Fibroblast of lung (primary cell): Measurements from ENCODE around the gene GNG5. TPM values are rescaled to one million over a fixed set of nuclear protein-coding genes. Genes with fewer than 3 reads are reported as not detected.

Experiments
- DNase-seq, 2 donors: peaks; one replicate each; pipeline versions ENCODE4 v3.0.0 to v3.0.0-alpha.2; 2010; ENCODE audit warnings: low read depth in 2 of 2
- H2AFZ ChIP-seq: 2 replicates; pipeline ENCODE4 v1.5.1; 2012; ENCODE audit warnings: low read length, control low read depth, inconsistent platforms
- H3K27ac ChIP-seq: 2 replicates; pipeline ENCODE4 v1.5.1; 2011; ENCODE audit warnings: low read length, control low read depth; ENCODE audit not compliant: insufficient read depth
- H3K27me3 ChIP-seq: 2 replicates; pipeline ENCODE4 v1.5.1; 2011; ENCODE audit warnings: mild to moderate bottlenecking, low read length; ENCODE audit not compliant: control insufficient read depth, insufficient read depth
- H3K36me3 ChIP-seq: 2 replicates; pipeline ENCODE4 v1.5.1; 2011; ENCODE audit warnings: low read length; ENCODE audit not compliant: control insufficient read depth, insufficient read depth
- H3K4me1 ChIP-seq: 2 replicates; pipeline ENCODE4 v1.5.1; 2011; ENCODE audit warnings: low read length; ENCODE audit not compliant: control insufficient read depth, insufficient read depth; ENCODE audit errors: extremely low read depth
- H3K4me2 ChIP-seq: 2 replicates; pipeline ENCODE4 v1.5.1; 2011; ENCODE audit warnings: low read length, control low read depth; ENCODE audit not compliant: insufficient read depth; ENCODE audit errors: extremely low read depth
- H3K4me3 ChIP-seq, 4 experiments: fragments of 200-600 bp in 1 of 4; sonication (generic) in 1 of 4; replicated peaks in 1 of 4; 2 replicates each; pipeline ENCODE4 v1.5.1; 2011 to 2016; ENCODE audit warnings: low read length in 4 of 4, low read depth in 3 of 4, mild to moderate bottlenecking in 3 of 4, control low read depth in 2 of 4, inconsistent platforms in 1 of 4, mixed read lengths in 1 of 4; ENCODE audit not compliant: insufficient read depth in 1 of 4; ENCODE audit errors: control extremely low read depth in 1 of 4
- H3K79me2 ChIP-seq: 2 replicates; pipeline ENCODE4 v1.5.1; 2012; ENCODE audit warnings: mild to moderate bottlenecking, low read length, inconsistent platforms; ENCODE audit not compliant: control insufficient read depth, insufficient read depth
- H3K9ac ChIP-seq: 2 replicates; pipeline ENCODE4 v1.5.1; 2011; ENCODE audit warnings: mild to moderate bottlenecking, low read length, control low read depth; ENCODE audit not compliant: insufficient read depth
- H3K9me3 ChIP-seq: 2 replicates; pipeline ENCODE4 v1.5.1; 2012; ENCODE audit warnings: low read depth, low read length; ENCODE audit not compliant: control insufficient read depth, insufficient read depth
- H4K20me1 ChIP-seq: 2 replicates; pipeline ENCODE4 v1.5.1; 2011; ENCODE audit warnings: low read length; ENCODE audit not compliant: control insufficient read depth, insufficient read depth; ENCODE audit errors: extremely low read depth
- CTCF ChIP-seq, 2 donors: IDR thresholded peaks in 1 of 2; conservative IDR thresholded peaks in 1 of 2; 1 replicate in 1 of 2; 2 replicates in 1 of 2; pipeline ENCODE4 v1.5.1; 2011 to 2012; ENCODE audit warnings: low read length in 2 of 2, control low read depth in 1 of 2, inconsistent platforms in 1 of 2, low read depth in 1 of 2, mild to moderate bottlenecking in 1 of 2
- EZH2 ChIP-seq: IDR thresholded peaks from 2 replicates; pipeline ENCODE4 v1.5.1; 2012; ENCODE audit warnings: low read length, control low read depth, mild to moderate bottlenecking; ENCODE audit errors: missing control alignments
- polyA plus RNA-seq, 2 donors: library from polyadenylated mRNA; depleted of rRNA in 1 of 2; stranded (reverse) in 1 of 2; unstranded in 1 of 2; fragments of >200 nt; gene quantifications; 2 replicates each; pipeline ENCODE4 v1.2.1, GENCODE V29; 2011 to 2012; ENCODE audit warnings: missing spikeins in 1 of 2
- total RNA-seq: library from RNA; depleted of rRNA; stranded (reverse); fragments of >200 nt; gene quantifications from 2 replicates; pipeline ENCODE4 v1.2.1, GENCODE V29; 2014

The GNG5 gene
- total and polyA plus RNA-seq, 2 donors (not counting 1 experiment from before 2014, with no cell fraction given) = 13.7 to 59.4 TPM

- Histone ChIP-seq H3K36me3 (peaks cover 8% of the 10 kb centered on the region), H3K9ac (no peak overlapping the region), H3K27ac (no peak overlapping the region), H2AFZ (no peak overlapping the region), H3K4me3 (no peak overlapping the region), H4K20me1 (no peaks in the 10 kb centered on the region), H3K9me3 (no peaks in the 10 kb centered on the region), H3K79me2 (peaks cover under 1% of the 10 kb centered on the region), H3K27me3 (no peaks in the 10 kb centered on the region), H3K4me1 (no peaks in the 10 kb centered on the region), H3K4me2 (no peak overlapping the region)
- no peak for DNase-seq
- TF ChIP-seq EZH2 (no peak), CTCF (conservative IDR thresholded peaks at IDR 0.05 in 1 of 2, IDR thresholded peaks at IDR 0.05 in 1 of 2; ENCODE audit: low read depth in 1 of 2, low read length in 2 of 2) (no peak)
These were observed 12.6 kb downstream of the GNG5 start for GRCh38 chr1:84493747-84494146.

- peak in 1 of 2 donors; percentile 18 for DNase-seq
- no peak overlapping the region for H3K4me2 ChIP-seq
- H3K36me3 ChIP-seq = peaks cover 4% of the 10 kb centered on the region
These were observed 13.7 kb downstream of the GNG5 start for GRCh38 chr1:84492726-84493125.

GRCh38 chr1:84489766-84490165 is 16.6 kb downstream of the GNG5 start:
- no peak overlapping the region for H3K27ac ChIP-seq
- TF ChIP-seq EZH2 = no peak
- TF ChIP-seq CTCF (conservative IDR thresholded peaks at IDR 0.05 in 1 of 2, IDR thresholded peaks at IDR 0.05 in 1 of 2; ENCODE audit: low read depth in 1 of 2, low read length in 2 of 2) = no peak

More at GRCh38 chr1:84492726-84493125, 13.7 kb downstream of the GNG5 start:
- no peak for TF ChIP-seq CTCF (conservative IDR thresholded peaks at IDR 0.05 in 1 of 2, IDR thresholded peaks at IDR 0.05 in 1 of 2; ENCODE audit: low read depth in 1 of 2, low read length in 2 of 2)
- TF ChIP-seq EZH2 = no peak
- no peaks in the 10 kb centered on the region for H3K27me3 ChIP-seq
- no peak overlapping the region for H3K9ac ChIP-seq
- H2AFZ ChIP-seq = no peak overlapping the region
- H3K4me3 ChIP-seq = no peak overlapping the region
- no peaks in the 10 kb centered on the region for H3K4me1 ChIP-seq
- peaks cover 3% of the 10 kb centered on the region for H3K79me2 ChIP-seq
- H3K9me3 ChIP-seq = no peaks in the 10 kb centered on the region
- H4K20me1 ChIP-seq = no peaks in the 10 kb centered on the region
- no peak overlapping the region for H3K27ac ChIP-seq

More at GRCh38 chr1:84489766-84490165, 16.6 kb downstream of the GNG5 start:
- H3K79me2 ChIP-seq = peaks cover 8% of the 10 kb centered on the region
- H4K20me1 ChIP-seq = no peaks in the 10 kb centered on the region
- H3K36me3 ChIP-seq = peaks cover 4% of the 10 kb centered on the region
- DNase-seq = no peak
- no peaks in the 10 kb centered on the region for H3K27me3 ChIP-seq
- H3K9ac ChIP-seq = no peak overlapping the region
- no peaks in the 10 kb centered on the region for H3K9me3 ChIP-seq
- H2AFZ ChIP-seq = no peak overlapping the region
- H3K4me2 ChIP-seq = no peak overlapping the region
- no peak overlapping the region for H3K4me3 ChIP-seq
- H3K4me1 ChIP-seq = no peaks in the 10 kb centered on the region
